Mucosa of stomach (tissue), 1 donor: ENCODE data around the gene LSM3.

ENCODE experiments used
- H3K27me3 ChIP-seq: one replicate; pipeline ENCODE4 v1.7.0; 2013; ENCODE audit warnings: mild to moderate bottlenecking, low read length; ENCODE audit not compliant: control insufficient read depth, insufficient read depth
- H3K36me3 ChIP-seq: one replicate; pipeline ENCODE4 v1.7.0; 2013; ENCODE audit warnings: low read length; ENCODE audit not compliant: control insufficient read depth, insufficient read depth
- H3K4me1 ChIP-seq: one replicate; pipeline ENCODE4 v1.7.0; 2013; ENCODE audit warnings: mild to moderate bottlenecking, low read length; ENCODE audit not compliant: control insufficient read depth, insufficient read depth
- H3K4me3 ChIP-seq: one replicate; pipeline ENCODE4 v1.7.0; 2013; ENCODE audit warnings: low read length
- H3K9ac ChIP-seq: one replicate; pipeline ENCODE4 v1.7.0; 2013; ENCODE audit warnings: mild to moderate bottlenecking, low read length, moderate library complexity
- H3K9me3 ChIP-seq: one replicate; pipeline ENCODE4 v1.7.0; 2013; ENCODE audit warnings: mild to moderate bottlenecking, low read length, moderate library complexity; ENCODE audit not compliant: control insufficient read depth
- donor health status: Pancreatic carcinoma.

Gene LSM3

GRCh38 chr3:14178247-14179113 is at the start of gene LSM3, which contains the start of gene XPC:
Gene LSM3, plus strand, starts transcription at chr3:14178817. Its CDS starts 44 bp downstream, at chr3:14178861.
Gene XPC, minus strand, starts transcription at chr3:14178601. Its CDS starts 33 bp downstream, at chr3:14178568.
- peaks cover 14% of the 10 kb centered on the region for H3K4me1 ChIP-seq
- H3K27me3 ChIP-seq, result no peaks in the 10 kb centered on the region
- H3K4me3 ChIP-seq, result peak within 1 kb of the TSS; percentile 93
- no peaks in the 10 kb centered on the region for H3K9me3 ChIP-seq
- H3K9ac ChIP-seq, result peak within 1 kb of the TSS; percentile 88
- H3K36me3 ChIP-seq, result no peaks in the 10 kb centered on the region

GRCh38 chr3:14129296-14129695 is 49.3 kb upstream of the LSM3 start:
- Histone ChIP-seq H3K9me3 (no peaks in the 10 kb centered on the region), H3K4me1 (peaks cover 26% of the 10 kb centered on the region), H3K27me3 (no peaks in the 10 kb centered on the region), H3K36me3 (peaks cover 22% of the 10 kb centered on the region), H3K4me3 (no peak overlapping the region), H3K9ac (no peak overlapping the region)

- Histone ChIP-seq H3K4me1 (peaks cover 26% of the 10 kb centered on the region), H3K4me3 (no peak overlapping the region), H3K9me3 (no peaks in the 10 kb centered on the region), H3K27me3 (no peaks in the 10 kb centered on the region), H3K9ac (no peak overlapping the region), H3K36me3 (peaks cover 22% of the 10 kb centered on the region)
These were observed 48.4 kb upstream of the LSM3 start for GRCh38 chr3:14130230-14130629.

GRCh38 chr3:14130707-14131106 is 47.9 kb upstream of the LSM3 start:
- Histone ChIP-seq H3K9me3 (no peaks in the 10 kb centered on the region), H3K27me3 (no peaks in the 10 kb centered on the region), H3K36me3 (peaks cover 22% of the 10 kb centered on the region), H3K4me3 (no peak overlapping the region), H3K9ac (no peak overlapping the region), H3K4me1 (peaks cover 25% of the 10 kb centered on the region)

- Histone ChIP-seq H3K9ac (no peak overlapping the region), H3K36me3 (peaks cover 22% of the 10 kb centered on the region), H3K9me3 (no peaks in the 10 kb centered on the region), H3K4me1 (peaks cover 21% of the 10 kb centered on the region), H3K4me3 (no peak overlapping the region), H3K27me3 (no peaks in the 10 kb centered on the region)
These were observed 47.5 kb upstream of the LSM3 start for GRCh38 chr3:14131134-14131533.

- H3K4me1 ChIP-seq, result peaks cover 18% of the 10 kb centered on the region
- no peak overlapping the region for H3K4me3 ChIP-seq
- peaks cover 22% of the 10 kb centered on the region for H3K36me3 ChIP-seq
- no peaks in the 10 kb centered on the region for H3K9me3 ChIP-seq
- peak overlapping the region; percentile 5 for H3K9ac ChIP-seq
- no peaks in the 10 kb centered on the region for H3K27me3 ChIP-seq
These were observed 46.5 kb upstream of the LSM3 start for GRCh38 chr3:14132120-14132519.

- H3K9me3 ChIP-seq, result no peaks in the 10 kb centered on the region
- H3K36me3 ChIP-seq, result peaks cover 17% of the 10 kb centered on the region
- H3K4me1 ChIP-seq, result peaks cover 21% of the 10 kb centered on the region
- no peaks in the 10 kb centered on the region for H3K27me3 ChIP-seq
- no peak overlapping the region for H3K9ac ChIP-seq
- no peak overlapping the region for H3K4me3 ChIP-seq
These were observed 45.9 kb upstream of the LSM3 start for GRCh38 chr3:14132689-14133088.

GRCh38 chr3:14133188-14133800 is 45.3 kb upstream of the LSM3 start:
- Histone ChIP-seq H3K9ac (no peak overlapping the region), H3K4me1 (peaks cover 21% of the 10 kb centered on the region), H3K27me3 (no peaks in the 10 kb centered on the region), H3K9me3 (no peaks in the 10 kb centered on the region), H3K4me3 (no peak overlapping the region), H3K36me3 (peaks cover 17% of the 10 kb centered on the region)

GRCh38 chr3:14133876-14134275 is 44.7 kb upstream of the LSM3 start:
- Histone ChIP-seq H3K9me3 (no peaks in the 10 kb centered on the region), H3K9ac (no peak overlapping the region), H3K4me3 (no peak overlapping the region), H3K36me3 (peaks cover 17% of the 10 kb centered on the region), H3K27me3 (no peaks in the 10 kb centered on the region), H3K4me1 (peaks cover 21% of the 10 kb centered on the region)

GRCh38 chr3:14134291-14134690 is 44.3 kb upstream of the LSM3 start:
- Histone ChIP-seq H3K9me3 (no peaks in the 10 kb centered on the region), H3K4me3 (no peak overlapping the region), H3K36me3 (peaks cover 21% of the 10 kb centered on the region), H3K4me1 (peaks cover 21% of the 10 kb centered on the region), H3K9ac (no peak overlapping the region), H3K27me3 (no peaks in the 10 kb centered on the region)

- Histone ChIP-seq H3K36me3 (peaks cover 28% of the 10 kb centered on the region), H3K4me1 (peaks cover 21% of the 10 kb centered on the region), H3K9me3 (no peaks in the 10 kb centered on the region), H3K9ac (no peak overlapping the region), H3K4me3 (no peak overlapping the region), H3K27me3 (no peaks in the 10 kb centered on the region)
These were observed 43.0 kb upstream of the LSM3 start for GRCh38 chr3:14135581-14135980.

- Histone ChIP-seq H3K9me3 (no peaks in the 10 kb centered on the region), H3K36me3 (peaks cover 19% of the 10 kb centered on the region), H3K27me3 (no peaks in the 10 kb centered on the region), H3K9ac (no peak overlapping the region), H3K4me1 (peaks cover 21% of the 10 kb centered on the region), H3K4me3 (no peak overlapping the region)
These were observed 41.6 kb upstream of the LSM3 start for GRCh38 chr3:14137004-14137403.
